ENCODE measurements around the gene MAN1A2. TPM values are rescaled to one million over a fixed set of nuclear protein-coding genes. Genes with fewer than 3 reads are reported as not detected.

MAN1A2 gene
- total RNA-seq, 1 donor from 2014 or later = 31.8 TPM

DNA sequence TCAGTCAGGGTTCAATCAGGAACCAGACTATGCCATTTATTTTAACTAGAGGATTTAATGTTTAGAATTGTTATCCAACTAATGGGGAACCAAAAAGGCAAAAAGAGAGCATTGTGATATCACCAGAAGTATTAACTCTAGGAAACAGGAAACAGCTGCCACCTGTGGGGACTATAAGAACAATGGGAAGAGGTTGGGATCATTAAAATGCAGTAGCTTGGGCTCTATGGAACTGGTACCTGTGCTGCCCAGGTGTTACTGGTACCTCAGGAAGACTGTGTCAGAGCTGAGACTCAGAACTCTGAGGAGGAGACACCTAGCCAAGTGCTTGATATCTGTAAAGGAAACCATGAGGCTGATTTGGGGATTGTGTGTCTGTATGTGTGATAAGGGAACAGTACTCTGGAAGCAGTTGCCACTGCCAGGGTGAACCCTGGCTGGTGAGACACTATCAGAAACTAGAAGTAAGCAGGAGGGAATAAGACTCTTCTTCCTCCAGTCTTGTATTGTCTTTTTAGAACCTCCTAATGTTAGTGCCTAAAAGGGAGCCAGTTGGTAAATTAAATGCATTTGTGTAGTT is 49.4 kb downstream of the MAN1A2 start:
- Mint-ChIP-seq H3K27ac (ENCODE audit: unreplicated experiment) (no peak overlapping the region), H3K36me3 (ENCODE audit: unreplicated experiment) (no peaks in the 10 kb centered on the region), H3K4me1 (ENCODE audit: low read depth, unreplicated experiment) (no peaks in the 10 kb centered on the region), H3K27me3 (ENCODE audit: unreplicated experiment) (no peaks in the 10 kb centered on the region), H3K4me3 (ENCODE audit: unreplicated experiment) (no peak overlapping the region), H3K9me3 (ENCODE audit: unreplicated experiment) (peaks cover 2% of the 10 kb centered on the region)
- TF ChIP-seq, protein P1, sequence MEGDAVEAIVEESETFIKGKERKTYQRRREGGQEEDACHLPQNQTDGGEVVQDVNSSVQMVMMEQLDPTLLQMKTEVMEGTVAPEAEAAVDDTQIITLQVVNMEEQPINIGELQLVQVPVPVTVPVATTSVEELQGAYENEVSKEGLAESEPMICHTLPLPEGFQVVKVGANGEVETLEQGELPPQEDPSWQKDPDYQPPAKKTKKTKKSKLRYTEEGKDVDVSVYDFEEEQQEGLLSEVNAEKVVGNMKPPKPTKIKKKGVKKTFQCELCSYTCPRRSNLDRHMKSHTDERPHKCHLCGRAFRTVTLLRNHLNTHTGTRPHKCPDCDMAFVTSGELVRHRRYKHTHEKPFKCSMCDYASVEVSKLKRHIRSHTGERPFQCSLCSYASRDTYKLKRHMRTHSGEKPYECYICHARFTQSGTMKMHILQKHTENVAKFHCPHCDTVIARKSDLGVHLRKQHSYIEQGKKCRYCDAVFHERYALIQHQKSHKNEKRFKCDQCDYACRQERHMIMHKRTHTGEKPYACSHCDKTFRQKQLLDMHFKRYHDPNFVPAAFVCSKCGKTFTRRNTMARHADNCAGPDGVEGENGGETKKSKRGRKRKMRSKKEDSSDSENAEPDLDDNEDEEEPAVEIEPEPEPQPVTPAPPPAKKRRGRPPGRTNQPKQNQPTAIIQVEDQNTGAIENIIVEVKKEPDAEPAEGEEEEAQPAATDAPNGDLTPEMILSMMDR (IDR thresholded peaks at IDR 0.05; ENCODE audit: partially characterized antibody, unreplicated experiment) = no peak
- DNase-seq = no peak

DNA sequence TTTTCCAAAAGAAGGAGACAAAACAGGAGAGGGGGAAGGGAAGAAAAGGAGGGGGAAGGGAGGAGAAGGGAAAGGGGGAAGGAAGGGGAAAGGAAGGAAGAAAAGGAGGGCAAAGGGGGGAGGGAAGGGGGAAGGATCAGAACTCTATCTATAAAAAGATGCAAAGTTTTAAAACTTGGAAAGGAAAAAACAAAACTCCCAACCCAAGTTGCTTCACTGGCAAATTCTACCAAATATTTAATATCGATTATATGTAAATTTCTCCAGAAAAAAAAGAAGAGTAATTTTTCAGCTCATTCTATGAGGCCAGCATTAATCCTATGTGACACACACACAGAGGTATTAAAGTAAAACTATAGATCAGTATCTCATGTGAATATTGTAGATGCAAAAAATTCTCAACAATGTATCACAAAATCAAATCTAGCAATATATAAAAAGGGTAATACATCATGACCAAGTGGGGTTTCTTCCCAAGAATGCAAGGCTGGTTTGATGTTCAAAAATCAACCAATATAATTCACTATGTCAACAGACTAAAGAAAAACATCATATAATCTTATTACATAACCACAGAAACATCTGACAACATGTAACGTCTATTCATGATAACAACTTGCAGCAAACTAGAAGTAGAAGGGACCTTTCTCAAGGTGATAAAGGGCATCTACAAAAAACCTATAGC is 57.9 kb downstream of the MAN1A2 start:
- DNase-seq = no peak
- no peak overlapping the region for H3K27ac Mint-ChIP-seq (ENCODE audit: unreplicated experiment)
- peaks cover 2% of the 10 kb centered on the region for H3K27me3 Mint-ChIP-seq (ENCODE audit: unreplicated experiment)
- no peak overlapping the region for H3K4me3 Mint-ChIP-seq (ENCODE audit: unreplicated experiment)
- peaks cover 24% of the 10 kb centered on the region for H3K36me3 Mint-ChIP-seq (ENCODE audit: unreplicated experiment)
- H3K4me1 Mint-ChIP-seq (ENCODE audit: low read depth, unreplicated experiment) = no peaks in the 10 kb centered on the region
- TF ChIP-seq, protein P1 (IDR thresholded peaks at IDR 0.05; ENCODE audit: partially characterized antibody, unreplicated experiment) = no peak
- H3K9me3 Mint-ChIP-seq (ENCODE audit: unreplicated experiment) = peaks cover 6% of the 10 kb centered on the region

DNA sequence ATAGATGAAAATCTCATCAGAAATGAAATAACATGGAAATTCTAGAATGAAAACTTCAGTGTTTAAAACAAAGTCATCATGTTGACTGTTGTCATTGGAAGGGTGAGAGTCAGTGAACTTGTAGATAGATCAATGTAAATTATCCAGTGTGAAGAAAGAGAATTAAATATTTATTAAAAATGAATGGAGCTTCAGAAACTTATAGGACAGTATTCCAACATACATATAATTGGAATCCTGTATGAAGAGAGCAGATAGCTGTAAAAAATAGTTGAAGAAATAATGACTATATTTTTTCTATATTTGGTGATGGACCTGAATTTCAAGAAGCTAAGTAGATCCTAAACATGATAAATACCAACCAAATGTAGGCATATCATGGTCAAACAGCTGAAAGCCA is 60.0 kb downstream of the MAN1A2 start:
- peaks cover 24% of the 10 kb centered on the region for H3K36me3 Mint-ChIP-seq (ENCODE audit: unreplicated experiment)
- no peak overlapping the region for H3K4me3 Mint-ChIP-seq (ENCODE audit: unreplicated experiment)
- no peaks in the 10 kb centered on the region for H3K4me1 Mint-ChIP-seq (ENCODE audit: low read depth, unreplicated experiment)
- H3K27ac Mint-ChIP-seq (ENCODE audit: unreplicated experiment) = no peak overlapping the region
- no peak for DNase-seq
- TF ChIP-seq, protein P1 (IDR thresholded peaks at IDR 0.05; ENCODE audit: partially characterized antibody, unreplicated experiment) = no peak
- peaks cover 6% of the 10 kb centered on the region for H3K9me3 Mint-ChIP-seq (ENCODE audit: unreplicated experiment)
- H3K27me3 Mint-ChIP-seq (ENCODE audit: unreplicated experiment) = peaks cover 2% of the 10 kb centered on the region

DNA sequence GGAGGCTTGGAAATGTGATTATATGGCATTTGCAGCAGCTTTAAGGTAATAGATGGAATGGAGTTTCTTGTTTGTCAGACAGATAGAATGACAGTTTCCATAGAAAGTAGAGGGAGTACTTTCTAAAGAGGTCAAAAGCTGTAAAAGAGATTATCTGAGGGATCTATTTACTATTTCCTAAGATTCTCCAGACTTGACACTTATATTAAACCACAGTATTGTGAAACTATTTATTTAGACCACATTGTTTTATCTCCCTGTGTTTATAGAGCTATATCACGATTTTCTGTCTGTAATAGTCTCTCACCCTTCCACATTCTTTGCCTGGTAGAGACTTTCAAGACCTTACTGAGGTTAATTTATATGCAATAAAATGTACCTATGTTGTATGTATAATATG is 66.7 kb downstream of the MAN1A2 start:
- H3K27ac Mint-ChIP-seq (ENCODE audit: unreplicated experiment) = no peak overlapping the region

DNA sequence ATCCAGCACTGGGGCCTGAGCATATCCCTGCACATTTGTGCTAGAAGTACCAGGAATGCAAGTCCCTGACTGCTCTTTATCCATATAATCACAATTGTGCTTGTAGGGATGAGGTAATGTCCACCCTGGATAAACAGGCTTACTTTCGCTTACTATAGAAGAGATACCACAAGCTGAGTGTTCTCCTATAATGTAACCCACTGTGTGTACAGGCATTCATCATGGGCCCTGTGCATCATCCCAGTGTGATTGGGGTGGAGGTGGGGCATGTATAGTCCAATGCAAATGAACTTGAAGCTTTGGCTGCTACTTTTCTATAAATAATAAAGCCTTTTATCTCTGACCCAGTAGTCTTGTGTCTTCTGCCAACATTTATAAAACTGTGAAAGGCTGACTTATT is 69.3 kb downstream of the MAN1A2 start:
- no peak for DNase-seq
- Mint-ChIP-seq H3K36me3 (ENCODE audit: unreplicated experiment) (no peaks in the 10 kb centered on the region), H3K27me3 (ENCODE audit: unreplicated experiment) (no peaks in the 10 kb centered on the region), H3K4me1 (ENCODE audit: low read depth, unreplicated experiment) (no peaks in the 10 kb centered on the region), H3K27ac (ENCODE audit: unreplicated experiment) (no peak overlapping the region), H3K9me3 (ENCODE audit: unreplicated experiment) (peaks cover 2% of the 10 kb centered on the region), H3K4me3 (ENCODE audit: unreplicated experiment) (no peak overlapping the region)
- TF ChIP-seq, protein P1 (IDR thresholded peaks at IDR 0.05; ENCODE audit: partially characterized antibody, unreplicated experiment) = no peak

More for the DNA sequence above, 66.7 kb downstream of the MAN1A2 start:
- no peak overlapping the region for H3K4me3 Mint-ChIP-seq (ENCODE audit: unreplicated experiment)
- no peaks in the 10 kb centered on the region for H3K4me1 Mint-ChIP-seq (ENCODE audit: low read depth, unreplicated experiment)
- H3K9me3 Mint-ChIP-seq (ENCODE audit: unreplicated experiment) = peaks cover 2% of the 10 kb centered on the region
- TF ChIP-seq, protein P1 (IDR thresholded peaks at IDR 0.05; ENCODE audit: partially characterized antibody, unreplicated experiment) = no peak
- no peaks in the 10 kb centered on the region for H3K27me3 Mint-ChIP-seq (ENCODE audit: unreplicated experiment)
- no peak for DNase-seq
- no peaks in the 10 kb centered on the region for H3K36me3 Mint-ChIP-seq (ENCODE audit: unreplicated experiment)

Measured in glutamatergic neuron (in vitro differentiated cells).